ENCODE measurements around the gene RDH5.
A peak's percentile ranks its signal among the peaks of the same experiment; 100 is the strongest.

Gene RDH5

DNA sequence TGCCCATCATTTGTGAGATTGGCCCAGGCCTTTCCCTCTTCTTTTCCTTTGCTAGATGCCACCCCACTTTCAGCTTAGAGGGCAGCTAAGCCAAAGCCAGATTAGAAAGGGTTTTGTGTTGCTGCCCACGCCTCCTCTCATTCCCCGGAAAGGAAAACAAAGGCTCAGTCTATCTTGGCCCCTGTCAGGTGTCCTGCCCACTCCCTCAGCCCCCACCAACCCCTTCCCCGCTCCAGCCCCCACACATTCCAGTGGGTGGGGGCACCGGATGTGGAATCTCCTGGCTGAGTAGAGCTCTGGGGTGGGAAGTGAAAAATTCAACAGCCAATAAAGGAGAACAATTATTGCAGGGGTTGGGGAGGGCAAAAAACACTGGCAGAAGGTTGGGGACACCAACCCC is 2.2 kb upstream of the RDH5 start:
- TF ChIP-seq, protein P1, sequence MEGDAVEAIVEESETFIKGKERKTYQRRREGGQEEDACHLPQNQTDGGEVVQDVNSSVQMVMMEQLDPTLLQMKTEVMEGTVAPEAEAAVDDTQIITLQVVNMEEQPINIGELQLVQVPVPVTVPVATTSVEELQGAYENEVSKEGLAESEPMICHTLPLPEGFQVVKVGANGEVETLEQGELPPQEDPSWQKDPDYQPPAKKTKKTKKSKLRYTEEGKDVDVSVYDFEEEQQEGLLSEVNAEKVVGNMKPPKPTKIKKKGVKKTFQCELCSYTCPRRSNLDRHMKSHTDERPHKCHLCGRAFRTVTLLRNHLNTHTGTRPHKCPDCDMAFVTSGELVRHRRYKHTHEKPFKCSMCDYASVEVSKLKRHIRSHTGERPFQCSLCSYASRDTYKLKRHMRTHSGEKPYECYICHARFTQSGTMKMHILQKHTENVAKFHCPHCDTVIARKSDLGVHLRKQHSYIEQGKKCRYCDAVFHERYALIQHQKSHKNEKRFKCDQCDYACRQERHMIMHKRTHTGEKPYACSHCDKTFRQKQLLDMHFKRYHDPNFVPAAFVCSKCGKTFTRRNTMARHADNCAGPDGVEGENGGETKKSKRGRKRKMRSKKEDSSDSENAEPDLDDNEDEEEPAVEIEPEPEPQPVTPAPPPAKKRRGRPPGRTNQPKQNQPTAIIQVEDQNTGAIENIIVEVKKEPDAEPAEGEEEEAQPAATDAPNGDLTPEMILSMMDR (IDR thresholded peaks at IDR 0.05; ENCODE audit: low read depth, low read length) = no peak
- H3K4me3 ChIP-seq (replicated peaks in 1 of 2; ENCODE audit: low read depth in 2 of 2, low read length in 2 of 2) = no peak overlapping the region
- peak; percentile 15 to 43 for DNase-seq (ENCODE audit: low read depth in 2 of 2)

- peak; percentile 57 to 66 for DNase-seq (ENCODE audit: low read depth in 2 of 2)
- no peak overlapping the region for H3K4me3 ChIP-seq (replicated peaks in 1 of 2; ENCODE audit: low read depth in 2 of 2, low read length in 2 of 2)
- TF ChIP-seq, protein P1 (IDR thresholded peaks at IDR 0.05; ENCODE audit: low read depth, low read length) = no peak
Observed at GRCh38 chr12:55718624-55719275, 1.4 kb upstream of the RDH5 start.

- H3K4me3 ChIP-seq (replicated peaks in 1 of 2; ENCODE audit: low read depth in 2 of 2, low read length in 2 of 2) = no peak overlapping the region
- TF ChIP-seq, protein P1 (IDR thresholded peaks at IDR 0.05; ENCODE audit: low read depth, low read length) = no peak
- DNase-seq (ENCODE audit: low read depth in 2 of 2) = no peak
Observed at GRCh38 chr12:55719371-55719770, 822 bp upstream of the RDH5 start.

- TF ChIP-seq, protein P1 (IDR thresholded peaks at IDR 0.05; ENCODE audit: low read depth, low read length) = peak; percentile 59
- DNase-seq (ENCODE audit: low read depth in 2 of 2) = peak; percentile 94 to 95
- H3K4me3 ChIP-seq (replicated peaks in 1 of 2; ENCODE audit: low read depth in 2 of 2, low read length in 2 of 2) = peak overlapping the region in 1 of 2 donors; percentile 22
Observed at GRCh38 chr12:55720894-55721444, 776 bp downstream of the RDH5 start.

- H3K4me3 ChIP-seq (replicated peaks in 1 of 2; ENCODE audit: low read depth in 2 of 2, low read length in 2 of 2) = peak overlapping the region in 1 of 2 donors; percentile 12
- DNase-seq (ENCODE audit: low read depth in 2 of 2) = no peak
- TF ChIP-seq, protein P1 (IDR thresholded peaks at IDR 0.05; ENCODE audit: low read depth, low read length) = no peak
Observed at GRCh38 chr12:55721601-55722213, 1.5 kb downstream of the RDH5 start.

GRCh38 chr12:55722948-55723347 is 2.8 kb downstream of the RDH5 start:
- H3K4me3 ChIP-seq (replicated peaks in 1 of 2; ENCODE audit: low read depth in 2 of 2, low read length in 2 of 2) = no peak overlapping the region
- DNase-seq (ENCODE audit: low read depth in 2 of 2) = no peak
- TF ChIP-seq, protein P1 (IDR thresholded peaks at IDR 0.05; ENCODE audit: low read depth, low read length) = no peak
